ENCODE results near the gene CACNA2D3.

GRCh38 chr3:54817628-54818027, 695.3 kb downstream of the CACNA2D3 start:
- TF ChIP-seq CTCF (IDR thresholded peaks at IDR 0.05) (no peak), POLR2AphosphoS5 (IDR thresholded peaks at IDR 0.05) (no peak), POLR2A (IDR thresholded peaks at IDR 0.05) (no peak)
